Measurements from ENCODE around the gene UTF1.

- TF ChIP-seq BCL11B (tag by site-specific recombination; IDR thresholded peaks at IDR 0.05; ENCODE audit: low read depth) (no peak), ZNF510 (tag by site-specific recombination; IDR thresholded peaks at IDR 0.05; ENCODE audit: insufficient replicate concordance) (no peak), ZNF433 (tag by site-specific recombination; IDR thresholded peaks at IDR 0.05; ENCODE audit: low read depth) (no peak)
Measured at GRCh38 chr10:133208466-133208865, 21.6 kb upstream of the UTF1 start.
